GM23338 (cell line): Measurements from ENCODE around the gene CWC27. TPM values are rescaled to one million over a fixed set of nuclear protein-coding genes. Genes with fewer than 3 reads are reported as not detected.

ENCODE experiments used
- ATAC-seq: fragments of 200-7000 bp; cut with Tn5 transposase; 3 replicates; pipeline ENCODE4 v1.9.1; 2020
- DNase-seq: peaks from one replicate; pipeline ENCODE4 v3.0.0-alpha.2; 2015; ENCODE audit warnings: low spot score
- H2AFZ ChIP-seq: fragments of 200-600 bp; sonication (generic); 2 replicates; pipeline ENCODE4 v1.8.0; 2016; ENCODE audit warnings: antibody characterized with exemption, mild to moderate bottlenecking, moderate library complexity
- H3F3A ChIP-seq: fragments of 200-600 bp; sonication (generic); replicated peaks from 2 replicates; pipeline ENCODE4 v1.8.0; 2017; ENCODE audit warnings: antibody characterized with exemption, mixed run types, low read depth
- H3K27ac ChIP-seq: fragments of 200-600 bp; sonication (generic); 2 replicates; pipeline ENCODE4 v1.6.1; 2016; ENCODE audit warnings: low read depth
- H3K27me3 ChIP-seq: fragments of 200-600 bp; sonication (generic); 2 replicates; pipeline ENCODE4 v1.8.0; 2016; ENCODE audit warnings: mild to moderate bottlenecking, mixed run types, moderate library complexity; ENCODE audit not compliant: insufficient read depth
- H3K36me3 ChIP-seq: fragments of 200-600 bp; sonication (generic); 2 replicates; pipeline ENCODE4 v1.8.0; 2016; ENCODE audit warnings: mild to moderate bottlenecking; ENCODE audit not compliant: insufficient read depth
- H3K4me1 ChIP-seq: fragments of 200-600 bp; sonication (generic); 2 replicates; pipeline ENCODE4 v1.8.0; 2016; ENCODE audit warnings: mild to moderate bottlenecking, moderate library complexity; ENCODE audit not compliant: insufficient read depth
- H3K4me2 ChIP-seq: fragments of 200-600 bp; sonication (generic); 2 replicates; pipeline ENCODE4 v1.7.1; 2017; ENCODE audit warnings: mixed run types
- H3K4me3 ChIP-seq: fragments of 200-600 bp; sonication (generic); 2 replicates; pipeline ENCODE4 v1.6.1; 2016; ENCODE audit warnings: mixed run types
- H3K79me2 ChIP-seq: fragments of 200-600 bp; sonication (generic); replicated peaks from 2 replicates; pipeline ENCODE4 v1.8.0; 2017; ENCODE audit warnings: mild to moderate bottlenecking; ENCODE audit not compliant: insufficient read depth
- H3K9me2 ChIP-seq: fragments of 200-600 bp; sonication (generic); 2 replicates; pipeline ENCODE4 v1.8.0; 2017; ENCODE audit not compliant: insufficient read depth
- H4K20me1 ChIP-seq: fragments of 200-600 bp; sonication (generic); replicated peaks from 2 replicates; pipeline ENCODE4 v1.8.0; 2017; ENCODE audit warnings: mild to moderate bottlenecking; ENCODE audit not compliant: insufficient read depth
- H3K27ac Mint-ChIP-seq: 2 replicates; pipeline ENCODE4 v1.8.0; 2020; ENCODE audit warnings: inconsistent platforms, mild to moderate bottlenecking, moderate library complexity, mixed read lengths
- H3K27me3 Mint-ChIP-seq: 3 replicates; pipeline ENCODE4 v1.8.0; 2022; ENCODE audit warnings: low read depth, mild to moderate bottlenecking, moderate library complexity, mixed read lengths, inconsistent platforms; ENCODE audit not compliant: insufficient read depth, poor library complexity
- H3K36me3 Mint-ChIP-seq: 3 replicates; pipeline ENCODE4 v1.8.0; 2021; ENCODE audit warnings: low read depth, mild to moderate bottlenecking, inconsistent platforms, moderate library complexity, mixed read lengths
- H3K4me1 Mint-ChIP-seq: 3 replicates; pipeline ENCODE4 v1.8.0; 2020; ENCODE audit warnings: mild to moderate bottlenecking, inconsistent platforms, mixed read lengths
- H3K4me3 Mint-ChIP-seq: 3 replicates; pipeline ENCODE4 v1.8.0; 2021; ENCODE audit warnings: moderate library complexity, mild to moderate bottlenecking, inconsistent platforms, mixed read lengths
- H3K9me3 Mint-ChIP-seq: 3 replicates; pipeline ENCODE4 v1.8.0; 2020; ENCODE audit warnings: moderate library complexity, mild to moderate bottlenecking, inconsistent platforms, mixed read lengths
- CREB1 ChIP-seq: fragments of 250-450 bp; sonication (Bioruptor Pico); IDR thresholded peaks from 2 replicates; pipeline ENCODE4 v1.5.0; 2020; ENCODE audit warnings: low read depth, mild to moderate bottlenecking, moderate library complexity
- EZH2 ChIP-seq: fragments of 200-600 bp; sonication (generic); IDR thresholded peaks from one replicate; pipeline ENCODE4 v1.8.0; 2017; ENCODE audit warnings: antibody characterized with exemption, mild to moderate bottlenecking, low read depth; ENCODE audit not compliant: unreplicated experiment
- EZH2phosphoT487 ChIP-seq: fragments of 200-600 bp; sonication (generic); IDR thresholded peaks from one replicate; pipeline ENCODE4 v1.8.1; 2018; ENCODE audit warnings: antibody characterized with exemption; ENCODE audit not compliant: unreplicated experiment
- JUNB ChIP-seq: IDR thresholded peaks from one replicate; pipeline ENCODE4 v1.6.1; 2016; ENCODE audit warnings: antibody characterized with exemption; ENCODE audit not compliant: unreplicated experiment
- NANOG ChIP-seq: IDR thresholded peaks from 2 replicates; pipeline ENCODE4 v1.6.1; 2016; ENCODE audit warnings: antibody characterized with exemption, borderline replicate concordance
- STAT1 ChIP-seq: IDR thresholded peaks from one replicate; pipeline ENCODE4 v1.6.1; 2016; ENCODE audit warnings: antibody characterized with exemption; ENCODE audit not compliant: unreplicated experiment
- ZNF114 ChIP-seq: fragments of 250-450 bp; sonication (Bioruptor Pico); IDR thresholded peaks from 2 replicates; pipeline ENCODE4 v1.5.0; 2020; ENCODE audit warnings: mild to moderate bottlenecking, moderate library complexity
- ZNF331 ChIP-seq: fragments of 250-450 bp; sonication (Bioruptor Pico); IDR thresholded peaks from 2 replicates; pipeline ENCODE4 v1.5.0; 2020; ENCODE audit warnings: low read depth, mild to moderate bottlenecking, moderate library complexity
- polyA plus RNA-seq: library from polyadenylated mRNA; unstranded; fragments of >200 nt; fragmentation: Nextera tagmentation; extraction: Ambion mirVana; gene quantifications from 2 replicates; pipeline ENCODE4 v1.2.1, GENCODE V29; 2016
- total RNA-seq: library from RNA; depleted of rRNA; stranded (reverse); fragments of >200 nt; shearing (Covaris generic); gene quantifications from 2 replicates; pipeline ENCODE4 v1.2.3, GENCODE V29; 2014
- TF ChIP-seq, protein P1 (sequence below), 2 experiments: fragments of 200-600 bp in 1 of 2; sonication (generic) in 1 of 2; conservative IDR thresholded peaks; 2 replicates each; pipeline versions ENCODE4 v1.5.1 to v1.6.1; 2016 to 2017; ENCODE audit warnings: antibody characterized with exemption in 2 of 2, low read depth in 2 of 2, mild to moderate bottlenecking in 2 of 2, moderate library complexity in 1 of 2
- TF ChIP-seq, protein P2 (sequence below): IDR thresholded peaks from 2 replicates; pipeline ENCODE4 v1.6.1; 2016; ENCODE audit warnings: antibody characterized with exemption
- TF ChIP-seq, protein P3 (sequence below): IDR thresholded peaks from one replicate; pipeline ENCODE4 v1.6.1; 2018; ENCODE audit warnings: antibody characterized with exemption; ENCODE audit not compliant: unreplicated experiment

Gene CWC27
- total and polyA plus RNA-seq, 2 experiments from 2014 or later: 27.7 to 115 TPM

DNA sequence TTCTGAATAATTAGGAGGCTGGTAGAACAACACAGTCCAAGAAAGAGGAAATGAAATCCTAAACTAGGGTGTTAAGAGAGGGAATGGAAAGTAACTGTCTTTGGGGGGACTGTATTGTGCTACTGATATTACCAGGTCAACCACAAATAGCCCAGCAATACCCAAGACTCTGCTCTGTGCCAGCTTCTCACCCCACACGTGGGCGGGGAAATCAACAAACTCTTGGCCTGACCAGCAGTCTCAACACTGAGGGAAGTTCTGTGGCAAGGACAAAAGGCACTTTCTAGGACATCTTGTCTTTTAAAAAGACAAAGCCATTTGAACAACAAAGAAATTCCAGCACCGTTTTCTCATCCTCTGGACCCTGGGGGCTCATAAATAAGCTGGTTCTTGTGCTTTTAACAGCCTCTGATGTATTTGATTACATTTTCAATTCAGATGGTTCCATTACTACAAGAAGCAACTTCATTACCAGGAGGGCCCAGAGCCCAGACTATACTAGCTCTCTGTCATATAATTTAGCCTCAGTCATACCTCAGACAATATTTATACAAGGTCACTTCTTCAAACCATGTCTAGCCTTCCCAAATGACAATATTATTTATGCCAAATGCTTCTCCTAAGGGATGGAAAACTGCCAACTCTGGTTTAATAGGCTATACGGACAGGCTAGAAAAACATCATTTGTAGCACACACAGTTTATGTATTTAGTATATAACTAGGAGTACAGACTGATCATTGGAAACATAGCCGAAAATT lies 297.8 kb downstream of the CWC27 start:
- Histone ChIP-seq H3F3A (no peaks in the 10 kb centered on the region), H3K36me3 (no peaks in the 10 kb centered on the region), H4K20me1 (no peaks in the 10 kb centered on the region), H3K27ac (no peak overlapping the region), H3K27me3 (no peaks in the 10 kb centered on the region), H2AFZ (peak overlapping the region; percentile 9; the same call in 1 of the 2 replicates), H3K9me2 (peaks cover 3% of the 10 kb centered on the region; the same call in 1 of the 2 replicates), H3K79me2 (no peaks in the 10 kb centered on the region), H3K4me2 (no peak overlapping the region), H3K4me3 (no peak overlapping the region), H3K4me1 (0 out of 2 replicates have a peak, but pooled peaks cover 3% of the 10 kb centered on the region)
- Mint-ChIP-seq H3K36me3 (no peaks in the 10 kb centered on the region), H3K4me1 (peaks cover 15% of the 10 kb centered on the region), H3K27ac (no peak overlapping the region), H3K4me3 (no peak overlapping the region), H3K9me3 (no peaks in the 10 kb centered on the region), H3K27me3 (peaks cover 7% of the 10 kb centered on the region)
- DNase-seq (peak; percentile 37), ATAC-seq (peak; percentile 67)
- TF ChIP-seq EZH2 (no peak), NANOG (no peak), EZH2phosphoT487 (no peak), ZNF114 (CRISPR knock-in tag) (no peak), JUNB (no peak), CREB1 (CRISPR knock-in tag) (no peak)
- TF ChIP-seq, protein P1, sequence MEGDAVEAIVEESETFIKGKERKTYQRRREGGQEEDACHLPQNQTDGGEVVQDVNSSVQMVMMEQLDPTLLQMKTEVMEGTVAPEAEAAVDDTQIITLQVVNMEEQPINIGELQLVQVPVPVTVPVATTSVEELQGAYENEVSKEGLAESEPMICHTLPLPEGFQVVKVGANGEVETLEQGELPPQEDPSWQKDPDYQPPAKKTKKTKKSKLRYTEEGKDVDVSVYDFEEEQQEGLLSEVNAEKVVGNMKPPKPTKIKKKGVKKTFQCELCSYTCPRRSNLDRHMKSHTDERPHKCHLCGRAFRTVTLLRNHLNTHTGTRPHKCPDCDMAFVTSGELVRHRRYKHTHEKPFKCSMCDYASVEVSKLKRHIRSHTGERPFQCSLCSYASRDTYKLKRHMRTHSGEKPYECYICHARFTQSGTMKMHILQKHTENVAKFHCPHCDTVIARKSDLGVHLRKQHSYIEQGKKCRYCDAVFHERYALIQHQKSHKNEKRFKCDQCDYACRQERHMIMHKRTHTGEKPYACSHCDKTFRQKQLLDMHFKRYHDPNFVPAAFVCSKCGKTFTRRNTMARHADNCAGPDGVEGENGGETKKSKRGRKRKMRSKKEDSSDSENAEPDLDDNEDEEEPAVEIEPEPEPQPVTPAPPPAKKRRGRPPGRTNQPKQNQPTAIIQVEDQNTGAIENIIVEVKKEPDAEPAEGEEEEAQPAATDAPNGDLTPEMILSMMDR (conservative IDR thresholded peaks at IDR 0.05; ENCODE audit: low read depth in 2 of 2): no peak
- TF ChIP-seq, protein P2, sequence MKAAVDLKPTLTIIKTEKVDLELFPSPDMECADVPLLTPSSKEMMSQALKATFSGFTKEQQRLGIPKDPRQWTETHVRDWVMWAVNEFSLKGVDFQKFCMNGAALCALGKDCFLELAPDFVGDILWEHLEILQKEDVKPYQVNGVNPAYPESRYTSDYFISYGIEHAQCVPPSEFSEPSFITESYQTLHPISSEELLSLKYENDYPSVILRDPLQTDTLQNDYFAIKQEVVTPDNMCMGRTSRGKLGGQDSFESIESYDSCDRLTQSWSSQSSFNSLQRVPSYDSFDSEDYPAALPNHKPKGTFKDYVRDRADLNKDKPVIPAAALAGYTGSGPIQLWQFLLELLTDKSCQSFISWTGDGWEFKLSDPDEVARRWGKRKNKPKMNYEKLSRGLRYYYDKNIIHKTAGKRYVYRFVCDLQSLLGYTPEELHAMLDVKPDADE: no peak

DNA sequence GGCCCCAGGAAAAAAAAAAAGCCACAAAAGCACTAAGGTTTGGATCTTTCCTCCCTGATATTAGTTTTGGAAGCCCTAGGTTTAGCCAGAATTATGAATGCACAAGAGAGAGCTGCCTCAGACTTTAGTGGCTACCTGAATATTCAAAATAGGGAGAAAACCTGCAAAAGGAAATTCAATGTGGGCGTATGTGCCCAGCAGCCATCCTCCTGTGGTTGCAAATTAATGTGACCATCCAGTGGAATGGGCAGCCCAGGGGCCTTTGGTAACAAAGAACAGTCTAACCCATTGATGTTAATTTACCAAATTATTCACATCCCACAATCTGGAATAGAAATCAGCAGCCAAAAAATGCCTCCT lies 298.4 kb downstream of the CWC27 start:
- no peaks in the 10 kb centered on the region for H3K79me2 ChIP-seq
- H4K20me1 ChIP-seq: no peaks in the 10 kb centered on the region
- peaks cover 7% of the 10 kb centered on the region for H3K27me3 Mint-ChIP-seq
- H3K36me3 Mint-ChIP-seq: no peaks in the 10 kb centered on the region
- H3K4me3 Mint-ChIP-seq: no peak overlapping the region
- H3K4me1 ChIP-seq: 0 out of 2 replicates have a peak, but pooled peaks cover 3% of the 10 kb centered on the region
- no peak for DNase-seq
- H3K36me3 ChIP-seq: no peaks in the 10 kb centered on the region
- no peaks in the 10 kb centered on the region for H3K27me3 ChIP-seq
- H3K9me3 Mint-ChIP-seq: no peaks in the 10 kb centered on the region
- peaks cover 15% of the 10 kb centered on the region for H3K4me1 Mint-ChIP-seq
- H3F3A ChIP-seq: no peaks in the 10 kb centered on the region
- TF ChIP-seq, protein P1 (conservative IDR thresholded peaks at IDR 0.05; ENCODE audit: low read depth in 2 of 2): no peak
- TF ChIP-seq, protein P2: no peak
- TF ChIP-seq, protein P3, sequence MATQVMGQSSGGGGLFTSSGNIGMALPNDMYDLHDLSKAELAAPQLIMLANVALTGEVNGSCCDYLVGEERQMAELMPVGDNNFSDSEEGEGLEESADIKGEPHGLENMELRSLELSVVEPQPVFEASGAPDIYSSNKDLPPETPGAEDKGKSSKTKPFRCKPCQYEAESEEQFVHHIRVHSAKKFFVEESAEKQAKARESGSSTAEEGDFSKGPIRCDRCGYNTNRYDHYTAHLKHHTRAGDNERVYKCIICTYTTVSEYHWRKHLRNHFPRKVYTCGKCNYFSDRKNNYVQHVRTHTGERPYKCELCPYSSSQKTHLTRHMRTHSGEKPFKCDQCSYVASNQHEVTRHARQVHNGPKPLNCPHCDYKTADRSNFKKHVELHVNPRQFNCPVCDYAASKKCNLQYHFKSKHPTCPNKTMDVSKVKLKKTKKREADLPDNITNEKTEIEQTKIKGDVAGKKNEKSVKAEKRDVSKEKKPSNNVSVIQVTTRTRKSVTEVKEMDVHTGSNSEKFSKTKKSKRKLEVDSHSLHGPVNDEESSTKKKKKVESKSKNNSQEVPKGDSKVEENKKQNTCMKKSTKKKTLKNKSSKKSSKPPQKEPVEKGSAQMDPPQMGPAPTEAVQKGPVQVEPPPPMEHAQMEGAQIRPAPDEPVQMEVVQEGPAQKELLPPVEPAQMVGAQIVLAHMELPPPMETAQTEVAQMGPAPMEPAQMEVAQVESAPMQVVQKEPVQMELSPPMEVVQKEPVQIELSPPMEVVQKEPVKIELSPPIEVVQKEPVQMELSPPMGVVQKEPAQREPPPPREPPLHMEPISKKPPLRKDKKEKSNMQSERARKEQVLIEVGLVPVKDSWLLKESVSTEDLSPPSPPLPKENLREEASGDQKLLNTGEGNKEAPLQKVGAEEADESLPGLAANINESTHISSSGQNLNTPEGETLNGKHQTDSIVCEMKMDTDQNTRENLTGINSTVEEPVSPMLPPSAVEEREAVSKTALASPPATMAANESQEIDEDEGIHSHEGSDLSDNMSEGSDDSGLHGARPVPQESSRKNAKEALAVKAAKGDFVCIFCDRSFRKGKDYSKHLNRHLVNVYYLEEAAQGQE: no peak
- TF ChIP-seq STAT1: no peak
- no peak for TF ChIP-seq ZNF331 (CRISPR knock-in tag)
- TF ChIP-seq JUNB: no peak
- TF ChIP-seq ZNF114 (CRISPR knock-in tag): no peak
- no peak for TF ChIP-seq EZH2phosphoT487
- no peak for TF ChIP-seq EZH2
- no peak for TF ChIP-seq CREB1 (CRISPR knock-in tag)
- H3K27ac Mint-ChIP-seq: no peak overlapping the region
- no peak overlapping the region for H2AFZ ChIP-seq
- peaks cover 3% of the 10 kb centered on the region; the same call in 1 of the 2 replicates for H3K9me2 ChIP-seq
- H3K4me3 ChIP-seq: no peak overlapping the region
- no peak overlapping the region for H3K27ac ChIP-seq
- no peak for ATAC-seq
- no peak overlapping the region for H3K4me2 ChIP-seq
